Activated CD4-positive, alpha-beta T cell treated with anti-CD3 and anti-CD28 coated beads for 4 hours (primary cell): ENCODE measurements around the gene NRXN2.
A peak's percentile ranks its signal among the peaks of the same experiment; 100 is the strongest.

ENCODE experiments used
- DNase-seq, 2 donors: peaks; one replicate each; pipeline ENCODE4 v3.0.0-alpha.2; 2020

Gene NRXN2

DNA sequence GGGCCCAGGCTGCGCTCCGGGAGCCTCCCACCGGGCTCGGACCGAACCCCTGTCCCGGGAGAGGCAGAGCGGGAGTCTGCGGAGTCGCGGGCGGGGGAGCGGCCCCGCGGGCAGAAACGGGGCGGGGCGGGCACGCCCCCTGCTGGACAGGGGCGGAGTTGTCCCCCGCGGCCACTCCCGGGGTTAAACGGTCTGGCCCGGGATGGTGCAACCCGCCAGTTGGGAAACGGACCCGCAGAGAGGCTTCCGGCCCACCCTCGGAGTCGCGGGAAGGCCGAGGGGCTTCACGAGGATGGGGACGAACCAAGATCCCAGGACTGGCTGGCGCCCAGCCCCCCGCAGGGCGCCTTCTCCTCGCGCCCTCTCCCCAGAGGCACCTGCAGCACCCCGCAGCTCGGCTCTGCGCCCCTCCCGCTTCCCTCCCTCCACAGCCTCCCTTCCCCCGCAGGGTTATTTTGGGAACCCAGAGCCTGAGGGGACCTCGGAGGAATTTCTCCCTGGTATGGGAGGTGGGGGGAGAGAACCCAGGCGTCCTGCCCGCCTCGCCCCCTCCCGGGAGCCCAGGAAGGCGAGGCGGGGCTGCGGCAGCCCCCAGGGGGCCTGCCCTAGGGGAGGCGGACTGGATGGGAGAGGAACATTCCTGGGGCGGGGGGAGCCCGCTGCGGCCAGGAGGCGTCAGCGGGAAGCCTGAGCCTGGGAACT lies 20.0 kb upstream of the NRXN2 start:
- DNase-seq = peak; percentile 71 to 72

DNA sequence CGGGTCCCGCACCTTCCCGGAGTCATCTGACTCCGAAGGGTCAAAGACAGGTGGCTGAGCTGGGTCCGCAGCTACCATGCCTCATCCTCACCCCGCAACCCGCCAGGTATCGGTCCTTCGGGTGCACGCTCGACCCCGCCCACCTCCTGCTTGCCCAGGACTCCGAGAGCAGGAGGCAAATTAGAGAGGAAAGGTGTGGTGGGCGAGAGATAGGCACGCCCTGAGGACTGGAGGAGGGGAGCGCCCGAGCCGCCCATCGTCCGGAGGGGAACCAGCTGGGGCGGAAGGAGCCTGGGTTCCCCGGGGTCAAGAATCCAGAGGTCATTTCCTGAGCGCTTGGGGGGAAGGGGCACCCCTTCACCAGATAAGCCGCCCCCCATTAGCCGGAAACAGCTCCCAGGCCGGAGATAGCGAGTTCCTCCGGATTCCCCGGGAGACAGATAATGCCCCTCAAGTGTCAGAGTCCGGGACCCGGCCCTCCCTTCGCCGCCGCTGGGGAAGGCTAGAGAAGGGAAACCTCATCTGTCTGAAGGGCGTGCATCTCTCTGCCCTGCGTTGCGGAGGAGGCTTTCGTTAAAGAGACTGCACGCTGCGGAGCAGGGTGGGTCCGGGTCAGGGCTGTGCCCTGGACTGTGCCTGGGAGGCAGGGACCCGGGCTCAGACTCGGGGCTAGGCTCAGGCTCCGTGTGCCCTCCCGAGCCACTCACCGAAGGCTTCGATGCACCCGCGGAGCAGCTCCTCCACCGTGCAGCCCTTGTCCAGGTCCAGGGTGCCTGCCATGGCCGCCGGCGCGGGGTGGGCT lies 19.3 kb upstream of the NRXN2 start:
- DNase-seq = peak in 1 of 2 donors; percentile 29

DNA sequence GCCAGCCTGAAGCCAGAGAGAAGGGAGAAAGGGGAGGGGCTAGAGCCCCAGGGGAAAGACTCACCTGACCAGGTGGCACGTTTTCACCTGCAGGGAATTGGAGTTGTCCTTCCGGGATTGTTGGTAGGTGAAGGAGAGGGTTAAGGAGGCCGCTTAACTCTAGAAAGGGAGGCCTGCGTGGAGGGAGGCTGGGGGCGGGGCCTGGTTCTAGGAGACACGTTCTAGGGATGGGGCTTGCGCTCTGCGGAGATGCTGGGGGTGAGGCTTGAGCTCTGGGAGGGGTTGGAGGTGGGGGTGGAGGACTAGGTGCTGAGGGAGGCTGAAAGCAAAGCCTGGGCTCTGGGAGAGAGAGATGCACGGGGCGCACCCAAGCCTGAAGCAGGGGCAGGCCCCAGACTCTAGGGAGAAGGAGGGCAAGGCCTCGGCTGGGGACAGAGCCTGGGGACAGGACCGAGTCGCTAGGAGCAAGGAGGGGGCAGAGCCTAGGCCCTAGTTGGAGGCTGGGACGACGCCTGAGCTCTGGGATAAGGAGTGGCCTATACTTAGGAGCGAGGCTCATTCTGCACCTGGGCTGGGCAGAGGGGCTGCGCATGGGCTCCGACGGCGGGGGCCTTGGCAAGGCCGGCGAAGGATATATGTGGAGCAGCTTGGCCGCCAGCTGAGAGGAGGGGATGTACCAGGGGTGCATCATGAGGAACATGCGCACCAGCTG lies 18.5 kb upstream of the NRXN2 start:
- DNase-seq = no peak

DNA sequence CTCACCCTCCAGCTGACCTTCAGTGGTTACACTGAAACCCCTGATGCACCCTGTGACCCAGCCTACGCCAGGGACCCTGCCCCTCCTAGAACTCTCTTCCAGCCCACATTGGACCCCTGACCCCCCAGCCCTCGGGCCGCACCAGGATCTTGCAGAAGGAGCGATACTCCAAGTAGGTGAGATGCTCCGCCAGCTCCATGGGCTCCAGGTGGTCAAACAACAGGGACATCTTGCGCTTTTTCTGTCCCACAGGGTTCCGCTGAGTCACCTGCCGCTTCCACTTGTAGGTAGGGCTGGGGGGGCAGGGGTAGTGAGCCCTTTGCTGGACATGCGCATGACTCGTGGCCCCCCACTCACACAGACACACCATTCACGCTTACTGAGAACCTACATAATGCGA lies 16.9 kb upstream of the NRXN2 start:
- no peak for DNase-seq

DNA sequence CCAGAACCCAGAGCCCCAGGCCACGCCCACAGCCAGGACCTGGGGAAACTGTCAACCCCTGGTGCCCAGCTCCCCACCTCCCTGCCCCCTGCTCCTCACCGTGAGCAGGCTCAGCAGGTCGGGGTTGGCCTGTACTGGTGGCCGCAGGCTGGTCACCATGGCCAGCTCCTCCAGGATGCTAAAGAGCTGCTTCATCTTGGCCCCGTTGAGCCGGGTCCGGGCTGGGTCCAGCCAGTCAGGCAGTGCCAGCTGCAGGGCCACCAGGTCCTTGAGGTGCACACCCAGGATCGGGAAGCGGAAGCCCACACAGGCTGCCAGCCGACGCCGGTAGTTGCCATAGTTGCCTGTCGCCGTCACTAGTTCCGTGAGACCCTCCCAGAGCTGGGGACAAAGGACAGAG lies 13.7 kb upstream of the NRXN2 start:
- no peak for DNase-seq

DNA sequence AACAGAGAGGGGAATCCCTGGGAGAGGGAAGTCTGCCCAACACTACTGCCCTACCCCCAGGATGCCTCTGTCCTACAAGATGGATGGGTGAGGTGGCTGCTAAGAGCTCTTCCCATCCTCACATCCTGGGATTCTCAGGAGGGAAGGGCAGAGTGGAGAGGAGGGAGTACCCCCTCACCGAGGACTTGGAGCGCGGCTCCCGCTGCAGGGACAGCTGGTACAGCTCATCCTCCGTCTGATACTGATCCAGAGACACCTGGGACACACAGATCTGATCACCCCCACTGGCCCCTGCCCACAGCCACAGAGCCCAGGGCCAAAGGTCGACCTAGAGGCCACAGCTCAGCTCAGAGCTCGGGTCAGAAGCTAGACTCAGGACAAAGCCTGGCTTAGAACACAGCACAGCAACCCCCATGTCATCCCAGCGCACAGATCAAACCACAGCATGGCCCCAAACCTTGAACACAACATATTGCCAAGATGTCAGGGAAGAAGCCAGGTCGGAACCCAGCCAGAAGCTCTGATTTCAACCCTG lies 12.8 kb upstream of the NRXN2 start:
- no peak for DNase-seq

DNA sequence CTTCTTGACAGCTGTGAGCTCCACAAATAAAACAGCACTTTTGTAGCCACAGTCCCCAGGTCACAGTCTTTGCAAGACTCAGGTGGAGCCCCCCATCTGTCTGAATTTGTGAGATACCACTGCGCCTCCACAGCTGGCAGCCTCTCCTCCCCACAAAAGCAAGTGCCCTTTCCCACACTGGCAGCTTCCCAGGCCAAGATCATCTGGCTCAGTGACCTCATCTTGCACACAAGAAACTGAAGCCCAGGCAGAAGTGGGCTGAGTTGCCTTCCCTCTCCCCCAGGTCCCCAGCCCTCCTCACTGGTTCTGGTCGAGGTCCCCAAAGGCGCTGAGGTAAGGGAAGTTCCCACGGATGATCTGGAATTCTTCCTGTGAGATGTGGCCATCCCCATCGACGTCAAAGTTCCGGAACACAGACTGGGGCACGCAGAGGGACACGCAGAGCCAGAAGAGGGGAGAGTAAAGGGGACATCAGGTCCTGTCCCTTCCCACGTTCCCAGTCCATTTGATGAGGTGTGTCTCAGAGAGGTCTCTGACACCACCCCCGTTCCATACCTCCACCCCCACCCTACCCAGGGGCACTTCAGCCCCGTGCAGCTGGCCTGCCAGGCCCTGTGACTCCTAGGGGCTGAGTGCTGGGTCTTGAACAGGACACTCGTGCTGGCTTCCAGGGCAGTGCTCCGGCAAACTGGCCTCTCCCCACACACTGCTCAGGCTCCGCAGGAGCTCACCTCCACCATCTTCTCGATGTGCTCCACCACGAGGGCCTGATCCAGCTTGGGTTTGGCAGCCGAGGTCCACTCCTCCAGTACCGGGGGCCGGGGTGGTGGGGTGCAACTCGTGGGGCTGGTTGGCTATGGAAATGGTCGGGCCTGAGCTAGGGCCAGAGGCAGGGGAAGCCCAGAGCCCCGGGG lies 12.1 kb upstream of the NRXN2 start:
- DNase-seq = no peak

DNA sequence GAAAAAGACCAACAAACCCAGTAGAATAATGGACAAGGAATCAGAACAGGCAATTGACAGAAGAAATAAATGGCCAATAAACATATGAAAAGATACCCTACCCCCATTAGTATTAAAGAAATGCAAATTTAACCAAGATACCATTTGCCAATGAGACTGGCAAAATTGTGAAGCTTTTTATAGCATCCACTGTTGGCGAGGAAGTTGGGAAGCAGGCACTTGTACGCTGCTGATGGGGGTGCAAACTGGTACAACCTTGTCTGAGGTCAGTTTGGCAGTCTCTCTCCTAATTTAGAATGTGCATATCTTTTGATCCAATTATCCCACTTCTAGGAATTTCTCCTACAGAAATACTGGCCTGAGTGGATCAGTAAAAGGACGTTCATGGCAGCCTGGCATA lies 8.6 kb upstream of the NRXN2 start:
- no peak for DNase-seq

DNA sequence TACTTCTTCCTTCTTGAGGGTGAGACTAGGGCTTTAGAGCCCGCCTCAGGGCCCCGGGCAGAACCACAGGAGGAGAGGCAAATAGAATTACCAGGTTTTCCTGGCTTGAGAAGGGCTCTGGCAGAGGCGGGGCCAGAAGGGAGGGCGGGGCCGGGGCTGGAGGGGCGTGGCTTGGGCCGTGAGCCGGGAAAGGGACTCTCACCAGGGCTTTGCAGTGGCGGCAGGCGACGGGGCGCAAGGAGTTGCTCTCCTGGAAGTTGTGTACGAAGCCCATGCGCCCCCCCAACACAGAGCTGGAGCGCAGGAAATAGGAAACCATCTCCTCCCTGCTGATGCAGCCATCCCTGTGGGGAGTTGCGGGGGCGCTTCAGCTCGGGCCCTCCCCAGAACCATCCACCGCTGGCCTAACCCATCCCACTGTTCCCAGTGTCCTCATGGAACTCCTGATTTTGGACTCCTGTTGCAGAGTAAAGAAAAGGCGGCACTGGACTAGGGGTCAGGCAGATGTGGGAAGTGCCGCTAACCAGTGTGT lies 6.9 kb upstream of the NRXN2 start:
- DNase-seq = no peak

DNA sequence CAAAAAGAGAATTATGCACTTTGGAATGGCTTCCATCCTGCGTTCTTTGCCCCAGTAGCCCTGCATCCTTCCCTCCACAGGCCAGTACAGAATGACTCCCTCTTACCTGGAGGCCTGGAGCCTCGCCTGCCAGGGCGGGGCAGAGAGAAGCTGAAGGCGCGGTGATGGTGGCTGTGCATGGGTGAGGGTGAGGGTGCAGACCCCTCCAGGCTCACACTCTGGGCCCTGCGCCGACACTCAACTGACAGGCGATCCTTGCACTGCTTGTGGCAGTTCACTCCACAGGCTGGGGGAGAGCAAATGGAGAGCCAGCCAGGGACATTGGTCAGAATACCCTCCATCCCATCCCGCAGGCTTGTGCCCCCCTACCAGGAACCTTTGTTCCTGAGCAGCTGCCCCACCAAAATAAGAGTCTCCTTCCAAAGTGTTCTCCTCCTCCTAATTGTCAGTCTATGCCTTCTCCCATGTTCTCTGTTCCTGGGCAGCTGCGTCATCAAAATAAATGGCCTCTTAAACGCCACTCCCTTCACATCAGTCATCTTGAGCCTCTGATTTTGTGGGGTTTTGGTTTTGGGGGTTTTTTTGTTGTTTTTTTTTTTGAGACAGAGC lies 5.9 kb upstream of the NRXN2 start:
- DNase-seq = no peak

DNA sequence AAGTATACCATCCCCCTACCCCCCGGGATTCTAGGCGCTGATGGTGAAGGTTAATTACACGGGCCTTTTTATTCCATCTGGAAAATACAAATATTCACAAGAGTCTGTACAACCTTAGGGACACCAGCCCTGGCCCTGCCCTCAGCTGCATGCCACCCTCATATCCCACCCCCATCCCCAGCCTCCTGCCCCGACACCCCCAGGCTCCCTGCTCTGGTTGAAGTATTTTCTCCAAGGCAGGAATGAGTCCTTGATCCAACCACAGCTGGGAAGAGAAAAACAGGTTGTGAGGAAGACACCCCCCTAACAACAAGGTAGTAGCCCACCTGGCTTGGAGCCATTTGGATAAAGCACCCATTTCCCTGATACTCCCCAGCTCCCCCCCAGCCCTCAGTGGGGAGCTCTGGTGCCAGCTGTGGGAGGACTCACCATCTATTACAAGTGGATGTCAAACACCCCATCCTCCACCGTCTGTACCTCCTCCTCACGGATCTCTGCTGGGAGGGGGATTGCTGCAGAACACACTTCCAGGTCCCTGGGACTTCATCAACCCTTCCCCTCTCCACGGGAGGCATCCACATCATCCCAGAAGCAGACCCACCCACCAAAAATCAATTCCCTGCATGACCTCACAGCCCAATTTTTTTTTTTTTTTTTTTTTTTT lies 4.0 kb upstream of the NRXN2 start:
- no peak for DNase-seq

DNA sequence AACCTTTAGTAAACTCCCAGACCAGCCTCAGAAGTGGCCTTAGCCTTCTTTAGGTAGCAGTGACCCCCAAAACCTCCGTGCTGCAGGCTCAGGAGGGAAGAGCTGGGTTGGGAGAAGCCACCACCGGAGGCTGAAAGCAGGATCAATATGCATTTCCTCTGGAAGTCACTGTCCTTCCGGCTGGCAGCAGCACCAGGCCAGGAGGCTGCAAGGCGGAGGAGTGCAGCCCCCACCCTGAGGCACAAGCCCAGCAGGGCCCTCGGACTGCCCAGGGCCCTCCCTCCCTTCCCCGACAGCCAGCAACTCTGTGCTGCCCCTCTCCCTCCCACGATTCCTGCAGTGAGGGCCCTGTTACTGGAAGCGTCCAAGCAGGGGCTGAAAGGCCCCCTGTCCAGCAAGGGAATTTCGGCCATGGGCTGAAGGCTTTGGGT lies 3.2 kb upstream of the NRXN2 start:
- DNase-seq = no peak

DNA sequence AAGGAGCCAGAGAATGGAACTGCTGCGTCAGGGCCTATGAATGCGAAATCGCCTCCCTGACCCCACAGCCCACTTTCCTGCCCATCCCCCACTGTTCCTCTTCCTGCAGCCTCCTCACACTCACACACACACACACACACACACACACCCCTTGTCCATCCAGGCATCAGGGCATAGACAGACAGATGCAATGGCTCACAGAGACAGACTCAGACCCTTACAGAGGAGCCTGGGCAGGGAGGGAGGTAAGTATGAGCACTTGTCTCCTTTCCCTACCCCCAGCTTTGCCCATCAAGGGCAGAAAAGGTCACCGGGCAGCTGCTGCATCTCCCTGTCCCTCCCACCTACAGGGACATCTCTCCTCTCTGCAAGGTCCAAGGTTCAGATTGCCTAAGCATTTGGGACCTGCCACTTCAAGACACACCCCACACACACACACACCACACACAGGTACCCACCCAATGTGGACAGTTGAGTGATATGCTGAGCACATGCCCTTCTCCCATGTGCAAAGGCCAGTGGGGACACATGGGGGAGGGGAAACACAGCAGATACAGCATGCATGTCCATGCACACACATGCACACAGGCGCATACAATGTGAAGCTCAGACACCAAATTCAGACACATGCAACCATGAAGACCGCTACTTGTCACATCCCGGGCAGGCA lies 2.0 kb upstream of the NRXN2 start:
- no peak for DNase-seq

DNA sequence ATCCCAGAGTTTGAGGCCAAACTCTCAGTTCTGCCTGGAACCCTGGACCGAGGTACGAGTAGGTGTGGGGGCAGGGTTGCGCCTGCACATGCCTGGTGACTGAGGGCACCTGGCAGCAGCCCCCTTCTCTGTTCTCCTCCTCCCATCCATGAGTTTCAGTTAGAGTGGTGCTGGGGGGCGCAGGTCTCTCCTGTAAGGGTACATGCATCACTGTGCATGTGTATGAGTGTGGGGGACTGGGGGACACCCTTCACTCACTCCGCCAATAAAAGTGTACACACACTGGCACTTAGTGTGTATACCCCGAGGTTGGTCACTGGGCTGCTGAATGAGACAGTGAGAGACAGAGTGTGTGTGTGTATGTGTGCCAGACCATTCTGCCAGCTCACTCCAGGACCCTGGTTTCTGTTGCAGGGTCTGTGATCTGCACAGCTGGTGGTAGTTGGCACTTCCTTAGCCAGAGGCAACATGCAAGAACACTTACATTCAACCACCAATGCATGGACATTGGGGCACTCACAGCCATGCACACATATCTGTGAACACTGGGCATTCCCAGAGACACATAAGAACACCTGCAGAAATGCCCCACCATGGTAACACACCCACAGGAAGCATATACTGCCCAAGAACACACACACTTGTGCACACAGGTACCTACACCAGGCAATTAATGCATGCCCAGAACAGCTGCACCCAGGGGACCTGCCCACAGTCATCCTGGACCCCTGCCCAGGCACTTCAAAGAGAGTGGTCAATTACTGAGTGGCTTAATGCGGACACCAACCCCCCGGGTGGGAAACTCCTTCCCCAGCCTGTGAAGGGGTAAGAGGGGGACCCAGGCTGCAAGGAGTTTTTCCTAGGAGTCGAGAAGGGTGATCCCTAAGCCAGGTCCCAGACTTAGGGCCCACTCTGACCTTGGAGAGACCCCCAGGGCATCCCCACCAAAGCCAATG lies 1.2 kb upstream of the NRXN2 start:
- no peak for DNase-seq

DNA sequence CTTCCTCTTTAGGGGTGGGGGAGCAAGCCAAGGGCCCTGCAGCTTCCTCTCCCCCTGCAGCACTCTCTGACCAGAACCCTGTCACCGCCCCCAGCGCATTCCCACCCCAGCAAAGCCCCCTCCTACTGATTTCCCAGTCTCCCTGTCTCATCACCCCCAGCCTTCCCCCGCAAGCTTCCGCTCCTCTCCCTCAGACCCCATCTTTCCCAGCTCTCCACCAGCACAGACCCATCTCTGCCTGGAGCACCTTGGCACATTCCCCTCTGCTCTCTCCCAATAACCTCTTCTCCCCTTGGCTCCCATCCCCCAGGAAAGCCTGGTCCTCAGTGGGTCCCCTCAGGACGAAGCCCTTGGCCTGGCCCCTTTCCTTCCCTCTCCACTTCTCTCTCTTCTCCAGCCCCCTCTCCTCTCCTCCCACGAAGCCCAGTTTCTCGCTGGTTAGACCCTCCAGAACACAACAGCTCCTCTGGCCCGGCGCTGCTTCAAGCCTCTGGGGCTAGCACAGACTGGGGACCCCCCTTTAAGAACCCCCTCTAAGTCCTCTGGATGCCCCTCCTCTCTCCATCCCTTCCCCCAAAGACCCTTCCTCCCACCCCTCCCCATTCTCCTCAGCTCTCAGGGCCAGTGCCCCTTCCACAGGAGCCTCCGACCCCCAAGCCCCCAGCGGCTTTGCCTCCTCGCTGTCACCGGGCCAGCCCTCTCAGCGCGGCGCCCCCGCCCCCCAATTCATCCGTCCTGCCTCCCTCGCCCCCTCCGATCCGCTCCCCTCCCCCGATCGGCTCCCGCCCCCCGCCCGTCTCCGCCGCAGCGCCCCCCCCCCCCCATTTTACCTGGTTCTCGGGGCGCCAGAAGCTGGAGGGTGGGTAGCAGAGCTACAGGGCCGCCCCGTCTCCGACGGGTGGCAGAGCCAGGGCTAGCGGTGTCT lies 594 bp downstream of the NRXN2 start:
- no peak for DNase-seq

DNA sequence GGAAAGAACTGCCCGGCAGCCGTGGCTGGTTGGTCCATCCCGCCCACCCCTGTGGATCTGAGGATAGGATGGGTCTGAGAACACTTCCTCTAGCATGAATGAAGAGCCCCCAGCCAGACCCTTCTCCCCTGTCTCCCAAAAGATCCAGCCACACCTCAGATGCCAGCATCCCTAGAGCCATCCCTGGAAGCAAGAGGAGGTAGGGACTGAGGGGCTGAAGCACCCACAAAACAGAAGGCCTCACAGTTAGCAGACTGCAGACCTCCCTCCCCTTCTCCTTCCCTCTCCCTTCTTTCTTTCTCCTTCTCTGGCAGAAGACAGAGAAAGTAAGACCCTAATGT lies 1.7 kb downstream of the NRXN2 start:
- no peak for DNase-seq

DNA sequence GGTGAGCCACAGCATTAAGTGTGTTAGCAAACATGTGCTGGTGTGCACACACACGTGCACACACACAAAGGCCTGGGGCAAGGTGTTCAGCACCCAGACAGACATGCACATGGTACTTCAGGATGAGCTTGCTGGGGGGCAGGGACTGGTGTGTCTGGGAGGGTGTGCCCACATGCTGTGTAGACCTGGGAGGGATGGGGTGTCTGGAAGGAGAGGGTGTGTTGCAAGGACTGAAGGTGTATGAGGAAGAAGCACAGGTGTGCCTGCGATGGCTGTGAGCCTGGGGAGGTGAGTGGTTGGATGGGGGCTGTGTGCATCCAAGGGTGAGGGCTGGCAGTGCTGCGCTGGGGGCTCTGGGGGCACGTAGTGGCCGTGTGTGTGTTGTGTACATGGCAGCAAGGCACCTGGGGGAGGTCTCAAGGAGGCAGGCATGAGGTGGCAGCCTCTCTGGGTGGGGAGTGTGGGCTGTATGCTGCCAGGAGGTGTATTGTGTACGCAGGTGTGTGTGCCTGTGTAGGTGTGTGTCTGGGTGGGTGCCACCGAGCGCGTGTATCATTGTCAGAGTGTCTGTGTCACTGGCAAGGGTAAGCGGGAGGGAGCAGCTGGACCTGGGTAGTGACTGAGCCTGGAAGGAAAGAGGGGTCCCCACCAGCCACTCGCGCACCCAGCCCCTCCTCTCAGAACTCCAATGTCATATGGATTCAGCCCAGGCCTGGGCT lies 2.2 kb downstream of the NRXN2 start:
- DNase-seq = no peak

DNA sequence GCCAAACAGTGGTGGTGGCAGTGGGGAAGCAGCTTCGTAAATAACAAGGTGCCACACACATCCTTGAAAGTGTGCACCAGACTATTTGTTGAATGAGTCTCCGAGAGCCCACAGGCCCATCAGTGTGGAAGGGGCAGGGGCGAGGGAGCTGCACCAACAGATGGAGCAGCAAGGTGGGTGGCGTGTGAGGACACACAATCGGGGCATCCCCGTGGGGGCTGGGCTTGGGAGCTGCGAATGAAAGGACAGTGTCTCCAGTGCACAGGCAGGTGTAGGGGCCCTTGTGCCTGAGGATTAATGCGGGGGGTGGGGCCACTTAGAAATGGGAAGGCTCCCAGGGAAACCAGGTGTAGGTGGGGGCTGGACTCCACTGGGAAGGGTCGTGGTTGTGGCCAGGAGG lies 2.8 kb downstream of the NRXN2 start:
- DNase-seq = no peak
